Fibroblast of pulmonary artery (primary cell): ENCODE results near the gene PRC1.

Experiments used
- DNase-seq: peaks from one replicate; pipeline ENCODE4 v3.0.0-alpha.2; 2010; ENCODE audit warnings: low read depth
- H3K4me3 ChIP-seq: replicated peaks from 2 replicates; pipeline ENCODE4 v1.5.1; 2011; ENCODE audit warnings: low read depth, mild to moderate bottlenecking, control low read depth, low read length, moderate library complexity
- CTCF ChIP-seq: IDR thresholded peaks from 2 replicates; pipeline ENCODE4 v1.5.1; 2011; ENCODE audit warnings: mild to moderate bottlenecking, control low read depth, low read length, inconsistent platforms; ENCODE audit errors: missing control alignments

PRC1 gene

GRCh38 chr15:90962021-90962420 lies 32.3 kb downstream of the PRC1 start:
- no peak overlapping the region for H3K4me3 ChIP-seq
- no peak for TF ChIP-seq CTCF
- no peak for DNase-seq

GRCh38 chr15:90960298-90961091 lies 33.8 kb downstream of the PRC1 start:
- no peak for TF ChIP-seq CTCF
- H3K4me3 ChIP-seq: no peak overlapping the region
- DNase-seq: no peak

GRCh38 chr15:90959894-90960293 lies 34.4 kb downstream of the PRC1 start:
- peak; percentile 21 for DNase-seq
- no peak for TF ChIP-seq CTCF
- no peak overlapping the region for H3K4me3 ChIP-seq

- no peak overlapping the region for H3K4me3 ChIP-seq
- DNase-seq: no peak
- no peak for TF ChIP-seq CTCF
These were observed 35.2 kb downstream of the PRC1 start for GRCh38 chr15:90959028-90959595.

GRCh38 chr15:90957791-90958190 lies 36.5 kb downstream of the PRC1 start:
- no peak overlapping the region for H3K4me3 ChIP-seq
- TF ChIP-seq CTCF: no peak
- no peak for DNase-seq

GRCh38 chr15:90957031-90957790 lies 37.1 kb downstream of the PRC1 start:
- DNase-seq: peak; percentile 26
- peak overlapping the region; percentile 63 for H3K4me3 ChIP-seq
- TF ChIP-seq CTCF: no peak
